T-helper 2 cell treated with Interferon-gamma antibody and Interleukin-4, amounts not matched to agents 5 μg/mL and 100 μg/mL, for 36 hours (primary cell): ENCODE data around the gene SAMD11.

Source experiments
- DNase-seq: peaks from one replicate; pipeline ENCODE4 v3.0.0; 2021; ENCODE audit warnings: low spot score
- H3K27ac Mint-ChIP-seq: one replicate; pipeline ENCODE4 v1.8.0; 2021; ENCODE audit warnings: mild to moderate bottlenecking, mixed read lengths
- H3K27me3 Mint-ChIP-seq: one replicate; pipeline ENCODE4 v1.8.0; 2021; ENCODE audit warnings: low read depth, mixed read lengths
- H3K36me3 Mint-ChIP-seq: one replicate; pipeline ENCODE4 v1.8.0; 2021; ENCODE audit warnings: low read depth, mixed read lengths
- H3K4me1 Mint-ChIP-seq: one replicate; pipeline ENCODE4 v1.8.0; 2021; ENCODE audit warnings: low read depth, mixed read lengths
- H3K4me3 Mint-ChIP-seq: one replicate; pipeline ENCODE4 v1.8.0; 2022; ENCODE audit warnings: mild to moderate bottlenecking, moderate library complexity, mixed read lengths
- H3K9me3 Mint-ChIP-seq: one replicate; pipeline ENCODE4 v1.8.0; 2021; ENCODE audit warnings: mixed read lengths

Gene SAMD11

GRCh38 chr1:910311-910880 is 13.3 kb upstream of the SAMD11 start:
- Mint-ChIP-seq H3K36me3 (no peaks in the 10 kb centered on the region), H3K4me1 (no peaks in the 10 kb centered on the region), H3K27me3 (peaks cover 50% of the 10 kb centered on the region), H3K9me3 (no peaks in the 10 kb centered on the region), H3K4me3 (no peak overlapping the region), H3K27ac (no peak overlapping the region)
- DNase-seq: no peak

DNA sequence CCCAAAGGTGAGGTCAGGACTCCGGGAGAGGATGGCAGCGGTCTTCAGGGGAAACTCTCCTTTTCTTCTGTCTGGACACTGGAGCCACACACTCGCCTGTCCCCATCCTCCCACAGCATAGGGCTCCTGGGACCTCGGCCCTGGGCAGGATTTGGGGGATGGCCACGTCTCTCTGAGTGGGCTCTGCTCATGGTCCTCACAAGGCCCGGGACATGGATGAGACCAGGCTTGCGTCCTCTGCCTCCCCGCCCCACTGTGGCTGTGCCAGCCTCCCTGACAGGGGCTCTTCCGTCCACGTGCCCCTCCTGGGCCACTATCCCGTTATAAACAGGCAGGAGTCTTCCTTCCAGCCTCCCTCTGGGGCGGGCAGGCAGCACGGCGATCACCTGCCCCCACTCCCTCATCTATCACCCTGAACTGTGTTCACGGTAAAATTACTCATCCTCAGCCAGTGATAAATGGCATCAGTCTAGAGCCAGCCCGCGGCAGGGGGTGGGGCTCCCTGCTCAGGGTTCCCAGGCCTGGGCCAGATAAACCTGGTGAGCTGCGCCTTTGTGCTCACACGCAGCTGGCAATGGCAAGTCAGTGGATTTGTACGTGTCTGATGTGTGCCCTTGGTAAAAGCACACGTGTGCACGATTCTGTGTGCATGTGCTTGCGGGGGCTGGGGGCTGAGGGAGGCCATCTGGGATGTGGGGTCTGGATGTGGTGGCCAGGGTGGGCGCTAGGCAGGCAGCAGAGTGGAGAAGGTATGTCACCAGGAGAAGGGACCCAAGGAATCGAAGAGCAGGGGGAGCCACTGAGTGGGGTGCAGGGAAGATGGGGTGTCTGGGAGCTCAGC is 12.6 kb upstream of the SAMD11 start:
- Mint-ChIP-seq H3K4me1 (no peaks in the 10 kb centered on the region), H3K4me3 (no peak overlapping the region), H3K36me3 (no peaks in the 10 kb centered on the region), H3K27ac (no peak overlapping the region), H3K27me3 (peaks cover 42% of the 10 kb centered on the region), H3K9me3 (no peaks in the 10 kb centered on the region)
- no peak for DNase-seq

DNA sequence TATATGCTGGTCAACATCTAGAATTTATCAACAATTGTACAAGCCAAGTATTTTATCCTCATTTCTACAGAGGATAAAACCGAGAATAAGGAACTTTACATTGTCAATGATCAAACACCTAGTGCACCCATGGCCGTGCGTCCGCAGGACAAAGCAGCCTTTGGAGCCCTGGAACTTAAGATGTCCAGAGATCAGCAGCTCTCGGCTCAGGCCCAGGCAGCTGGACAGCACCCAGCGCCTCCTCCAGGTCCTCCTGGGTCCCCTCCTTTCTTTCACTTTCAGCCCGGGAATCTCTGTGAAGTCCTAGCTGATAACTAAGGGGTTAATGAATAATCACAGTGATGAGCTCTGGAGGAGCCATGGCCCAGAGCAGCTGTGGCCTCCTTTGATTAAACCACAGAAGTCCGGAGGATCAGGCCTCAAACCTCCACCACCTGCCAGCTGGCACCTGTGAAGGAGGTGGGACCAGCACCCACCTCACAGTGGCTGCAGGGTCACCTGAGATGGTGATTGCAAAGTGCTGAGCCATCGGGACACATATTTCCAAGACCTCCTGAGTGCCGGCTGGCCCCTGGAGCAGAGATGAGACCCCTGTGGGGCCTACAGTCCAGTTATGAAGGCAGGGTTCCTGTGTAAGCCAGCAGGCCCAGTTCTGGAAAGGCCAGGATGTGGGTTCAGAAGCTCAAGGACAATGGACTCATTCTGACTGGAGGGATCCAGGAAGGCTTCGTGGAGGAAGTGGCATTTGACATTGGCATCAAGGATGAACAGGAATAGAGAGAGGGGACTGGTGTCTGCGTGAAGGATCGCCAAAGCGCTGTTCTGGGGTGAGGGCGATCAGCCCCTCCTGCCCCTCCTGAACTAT is 11.6 kb upstream of the SAMD11 start:
- no peaks in the 10 kb centered on the region for H3K36me3 Mint-ChIP-seq
- H3K9me3 Mint-ChIP-seq: no peaks in the 10 kb centered on the region
- H3K27me3 Mint-ChIP-seq: peaks cover 32% of the 10 kb centered on the region

GRCh38 chr1:912740-913301 is 10.9 kb upstream of the SAMD11 start:
- Mint-ChIP-seq H3K36me3 (no peaks in the 10 kb centered on the region), H3K9me3 (no peaks in the 10 kb centered on the region), H3K27me3 (peaks cover 26% of the 10 kb centered on the region), H3K4me3 (no peak overlapping the region), H3K27ac (no peak overlapping the region), H3K4me1 (no peaks in the 10 kb centered on the region)
- DNase-seq: no peak

More for the DNA sequence above, 11.6 kb upstream of the SAMD11 start:
- Mint-ChIP-seq H3K4me1 (no peaks in the 10 kb centered on the region), H3K4me3 (no peak overlapping the region), H3K27ac (no peak overlapping the region)
- no peak for DNase-seq

DNA sequence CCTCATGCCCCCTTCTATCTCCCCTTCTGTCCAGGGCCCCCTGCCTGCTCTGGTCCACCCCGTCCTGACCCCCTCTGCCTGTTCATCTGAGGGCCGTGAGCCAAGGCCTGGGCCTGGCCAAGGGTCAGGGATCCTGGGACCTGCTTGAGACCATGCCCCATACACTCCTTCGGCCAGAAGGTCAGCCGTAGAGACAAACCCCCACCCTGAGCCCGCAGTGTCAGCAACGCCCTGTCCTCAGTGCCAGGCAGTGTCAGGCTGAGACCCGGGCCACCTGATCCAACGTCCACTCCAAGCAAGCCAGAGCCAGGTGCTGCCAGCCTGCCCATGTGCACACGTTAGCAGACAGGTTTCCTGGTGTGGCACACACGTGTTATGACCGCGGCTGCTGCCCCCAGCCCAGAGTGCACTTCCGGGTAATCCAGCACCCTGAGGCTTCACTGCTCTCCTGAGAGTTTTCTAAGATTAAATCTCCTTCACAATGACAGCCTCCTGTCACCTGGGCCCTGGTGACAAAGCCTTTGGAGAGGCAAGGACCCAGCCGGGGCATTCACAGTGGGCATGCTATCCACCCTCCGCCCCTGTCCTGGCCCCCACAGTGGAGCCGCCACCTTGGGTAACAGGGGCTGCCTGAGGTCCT is 10.1 kb upstream of the SAMD11 start:
- H3K27ac Mint-ChIP-seq: no peak overlapping the region
- no peaks in the 10 kb centered on the region for H3K36me3 Mint-ChIP-seq
- DNase-seq: no peak
- no peaks in the 10 kb centered on the region for H3K9me3 Mint-ChIP-seq
- H3K27me3 Mint-ChIP-seq: peaks cover 22% of the 10 kb centered on the region
- no peak overlapping the region for H3K4me3 Mint-ChIP-seq
- H3K4me1 Mint-ChIP-seq: no peaks in the 10 kb centered on the region

DNA sequence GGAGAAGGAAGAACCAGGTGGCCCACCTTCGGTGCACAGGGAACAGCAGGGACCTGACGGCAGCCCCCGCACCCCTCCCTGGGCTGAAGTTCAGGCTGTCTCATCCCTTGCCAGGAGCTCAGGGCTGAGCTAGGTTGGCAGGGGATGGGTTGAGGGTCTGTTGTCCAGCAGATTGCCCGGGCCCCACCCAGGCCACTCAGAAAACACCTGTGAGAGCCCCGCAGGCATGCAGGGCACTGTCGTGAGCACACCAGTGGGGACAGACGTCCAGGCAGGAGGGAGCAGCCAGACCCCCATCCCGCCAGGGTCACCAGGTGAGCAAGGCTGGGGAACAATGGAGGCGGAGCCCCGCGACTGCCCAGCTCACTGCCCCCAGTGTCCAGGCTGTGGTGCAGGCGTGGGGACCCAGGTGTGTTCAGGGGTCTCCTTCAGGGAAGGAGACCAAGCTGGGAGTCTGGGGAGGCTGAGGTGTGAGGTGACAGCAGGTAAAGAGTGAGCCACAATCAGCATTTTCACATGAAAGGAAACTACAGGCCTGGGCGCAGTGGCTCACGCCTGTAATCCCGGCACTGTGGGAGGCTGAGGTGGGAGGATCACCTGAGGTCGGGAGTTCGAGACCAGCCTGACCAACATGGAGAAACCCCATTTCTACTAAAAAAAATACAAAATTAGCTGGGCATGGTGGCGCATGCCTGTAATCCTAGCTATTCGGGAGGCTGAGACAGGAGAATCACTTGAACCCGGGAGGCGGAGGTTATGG is 9.4 kb upstream of the SAMD11 start:
- H3K36me3 Mint-ChIP-seq: no peaks in the 10 kb centered on the region
- no peak overlapping the region for H3K4me3 Mint-ChIP-seq
- no peaks in the 10 kb centered on the region for H3K9me3 Mint-ChIP-seq
- no peak for DNase-seq
- H3K27ac Mint-ChIP-seq: no peak overlapping the region
- no peaks in the 10 kb centered on the region for H3K4me1 Mint-ChIP-seq
- peaks cover 23% of the 10 kb centered on the region for H3K27me3 Mint-ChIP-seq

GRCh38 chr1:914891-915280 is 8.8 kb upstream of the SAMD11 start:
- Mint-ChIP-seq H3K9me3 (no peaks in the 10 kb centered on the region), H3K27ac (no peak overlapping the region), H3K4me3 (no peak overlapping the region), H3K4me1 (no peaks in the 10 kb centered on the region), H3K36me3 (no peaks in the 10 kb centered on the region), H3K27me3 (peaks cover 24% of the 10 kb centered on the region)
- no peak for DNase-seq

- H3K9me3 Mint-ChIP-seq: no peaks in the 10 kb centered on the region
- H3K4me3 Mint-ChIP-seq: no peak overlapping the region
- H3K36me3 Mint-ChIP-seq: no peaks in the 10 kb centered on the region
- no peak overlapping the region for H3K27ac Mint-ChIP-seq
- DNase-seq: no peak
- H3K4me1 Mint-ChIP-seq: no peaks in the 10 kb centered on the region
- H3K27me3 Mint-ChIP-seq: peaks cover 29% of the 10 kb centered on the region
Measured at GRCh38 chr1:915295-916172, 8.2 kb upstream of the SAMD11 start.

DNA sequence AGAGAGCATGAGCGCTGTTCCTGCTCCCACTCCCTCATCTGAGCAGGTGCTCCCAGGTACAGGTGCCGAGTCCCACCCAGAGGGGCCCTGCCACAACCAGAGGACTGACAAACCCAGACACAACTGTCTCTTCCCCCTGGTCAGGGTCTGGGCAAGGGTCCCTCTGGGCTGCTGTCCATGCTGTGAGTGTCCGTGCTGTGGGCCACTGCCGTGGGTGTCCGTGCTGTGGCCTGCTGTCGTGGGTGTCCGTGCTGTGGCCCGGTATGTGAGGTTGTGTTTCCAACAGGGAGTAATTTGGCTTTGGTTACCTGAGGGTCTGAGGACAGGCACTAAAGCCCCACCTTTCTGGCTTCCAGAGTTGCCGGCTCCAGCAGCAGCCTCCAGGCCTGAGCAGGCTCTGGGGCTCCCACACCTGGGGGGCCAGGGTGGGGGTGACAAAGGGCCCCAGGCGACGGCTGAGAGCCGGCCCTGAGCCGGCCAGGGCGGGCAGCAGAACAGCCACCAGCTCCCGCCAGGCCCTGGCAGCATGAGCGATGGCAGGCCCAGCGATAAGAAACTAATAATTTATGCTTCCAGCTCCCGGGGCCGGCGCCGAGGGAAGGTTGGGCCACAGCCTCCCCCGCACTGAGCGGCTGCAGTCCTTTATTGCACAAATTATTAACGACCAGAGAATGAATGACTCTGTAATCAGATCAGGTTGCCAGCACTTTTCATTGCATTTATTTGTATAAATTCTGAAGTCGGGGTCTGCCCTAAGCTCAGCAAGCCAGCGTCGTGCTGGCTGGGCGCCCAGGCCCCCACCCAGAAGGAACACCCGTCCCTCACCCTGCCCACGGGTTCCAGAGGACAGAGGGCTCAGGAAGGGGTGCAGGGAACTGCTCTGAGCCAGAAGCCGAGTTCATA is 7.3 kb upstream of the SAMD11 start:
- no peak for DNase-seq
- no peaks in the 10 kb centered on the region for H3K4me1 Mint-ChIP-seq
- H3K27me3 Mint-ChIP-seq: peaks cover 26% of the 10 kb centered on the region
- H3K4me3 Mint-ChIP-seq: no peak overlapping the region
- H3K9me3 Mint-ChIP-seq: no peaks in the 10 kb centered on the region
- H3K27ac Mint-ChIP-seq: no peak overlapping the region
- H3K36me3 Mint-ChIP-seq: no peaks in the 10 kb centered on the region

GRCh38 chr1:917076-917459 is 6.7 kb upstream of the SAMD11 start:
- Mint-ChIP-seq H3K4me1 (no peaks in the 10 kb centered on the region), H3K9me3 (no peaks in the 10 kb centered on the region), H3K27me3 (peaks cover 29% of the 10 kb centered on the region), H3K4me3 (no peak overlapping the region), H3K27ac (no peak overlapping the region), H3K36me3 (no peaks in the 10 kb centered on the region)
- no peak for DNase-seq

DNA sequence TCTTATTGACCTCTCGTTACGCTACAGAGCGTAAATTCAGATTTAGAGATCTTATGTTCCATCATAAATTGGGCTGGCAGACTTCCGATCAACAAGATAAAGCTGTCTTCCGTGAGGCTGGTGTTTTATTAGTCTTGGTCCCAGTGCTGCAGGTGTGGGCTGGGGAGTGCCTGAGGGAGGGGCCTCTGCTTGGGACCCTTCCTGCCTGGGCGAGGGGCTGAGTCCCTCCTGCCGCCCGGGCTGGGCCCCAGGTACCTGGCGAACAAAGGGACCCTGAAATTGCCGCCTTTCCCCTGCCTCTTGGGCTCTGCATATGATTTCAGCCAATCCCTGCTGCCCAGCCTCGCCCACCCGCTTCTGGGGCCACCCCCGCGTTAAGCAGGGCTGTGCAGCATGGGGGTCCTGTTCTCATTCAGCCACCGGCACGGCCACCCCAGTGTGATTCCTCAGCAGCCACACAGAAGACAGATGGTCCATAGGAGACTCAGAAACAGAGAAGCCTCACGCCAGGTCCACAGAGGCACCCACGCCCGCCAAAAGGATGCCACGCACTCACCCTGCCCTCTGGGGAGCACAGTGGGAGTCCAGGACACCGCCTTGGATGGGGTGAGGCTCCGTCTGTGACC is 6.1 kb upstream of the SAMD11 start:
- Mint-ChIP-seq H3K4me3 (no peak overlapping the region), H3K4me1 (no peaks in the 10 kb centered on the region), H3K27me3 (peaks cover 31% of the 10 kb centered on the region), H3K27ac (no peak overlapping the region), H3K36me3 (no peaks in the 10 kb centered on the region), H3K9me3 (no peaks in the 10 kb centered on the region)
- no peak for DNase-seq
